T-helper 2 cell treated with Interferon-gamma antibody and Interleukin-4, amounts not matched to agents 5 μg/mL and 100 μg/mL, for 36 hours (primary cell): ENCODE results near the gene METTL25B.
A peak's percentile ranks its signal among the peaks of the same experiment; 100 is the strongest.
"Not testable (repeated sequence)": the region's sequence is repeated elsewhere in the genome, so short reads cannot be mapped to it uniquely, and the experiment has no call there.

ENCODE experiments used
- DNase-seq: peaks from one replicate; pipeline ENCODE4 v3.0.0; 2021; ENCODE audit warnings: low spot score
- H3K27ac Mint-ChIP-seq: one replicate; pipeline ENCODE4 v1.8.0; 2021; ENCODE audit warnings: mild to moderate bottlenecking, mixed read lengths
- H3K27me3 Mint-ChIP-seq: one replicate; pipeline ENCODE4 v1.8.0; 2021; ENCODE audit warnings: low read depth, mixed read lengths
- H3K36me3 Mint-ChIP-seq: one replicate; pipeline ENCODE4 v1.8.0; 2021; ENCODE audit warnings: low read depth, mixed read lengths
- H3K4me1 Mint-ChIP-seq: one replicate; pipeline ENCODE4 v1.8.0; 2021; ENCODE audit warnings: low read depth, mixed read lengths
- H3K4me3 Mint-ChIP-seq: one replicate; pipeline ENCODE4 v1.8.0; 2022; ENCODE audit warnings: mild to moderate bottlenecking, moderate library complexity, mixed read lengths
- H3K9me3 Mint-ChIP-seq: one replicate; pipeline ENCODE4 v1.8.0; 2021; ENCODE audit warnings: mixed read lengths

METTL25B gene

GRCh38 chr1:156751451-156751756, 23.1 kb downstream of the METTL25B start, which contains the start of gene HDGF:
HDGF (minus strand) TSS chr1:156751675; CDS start chr1:156751429, 246 bp downstream.
- peak within 1 kb of the TSS; percentile 96 for H3K27ac Mint-ChIP-seq
- H3K27me3 Mint-ChIP-seq, result no peaks in the 10 kb centered on the region
- peak within 1 kb of the TSS; percentile 98 for H3K4me3 Mint-ChIP-seq
- H3K36me3 Mint-ChIP-seq, result peaks cover 23% of the 10 kb centered on the region
- DNase-seq, result no peak
- H3K9me3 Mint-ChIP-seq, result no peaks in the 10 kb centered on the region
- H3K4me1 Mint-ChIP-seq, result peaks cover 42% of the 10 kb centered on the region

GRCh38 chr1:156751757-156752481, 23.6 kb downstream of the METTL25B start:
- Mint-ChIP-seq H3K36me3 (peaks cover 23% of the 10 kb centered on the region), H3K4me1 (peaks cover 40% of the 10 kb centered on the region), H3K9me3 (no peaks in the 10 kb centered on the region), H3K27ac (peak overlapping the region; percentile 94), H3K4me3 (peak overlapping the region; percentile 95), H3K27me3 (no peaks in the 10 kb centered on the region)
- DNase-seq, result peak; percentile 95

- peak overlapping the region; percentile 67 for H3K27ac Mint-ChIP-seq
- H3K27me3 Mint-ChIP-seq, result no peaks in the 10 kb centered on the region
- peaks cover 23% of the 10 kb centered on the region for H3K36me3 Mint-ChIP-seq
- no peaks in the 10 kb centered on the region for H3K9me3 Mint-ChIP-seq
- peak overlapping the region; percentile 95 for H3K4me3 Mint-ChIP-seq
- no peak for DNase-seq
- peaks cover 33% of the 10 kb centered on the region for H3K4me1 Mint-ChIP-seq
Measured at GRCh38 chr1:156752843-156753482, 24.7 kb downstream of the METTL25B start.

- no peak for DNase-seq
- H3K36me3 Mint-ChIP-seq, result peaks cover 13% of the 10 kb centered on the region
- H3K27ac Mint-ChIP-seq, result no peak overlapping the region
- H3K27me3 Mint-ChIP-seq, result no peaks in the 10 kb centered on the region
- peaks cover 20% of the 10 kb centered on the region for H3K4me1 Mint-ChIP-seq
- H3K4me3 Mint-ChIP-seq, result no peak overlapping the region
- H3K9me3 Mint-ChIP-seq, result no peaks in the 10 kb centered on the region
Measured at GRCh38 chr1:156754219-156754618, 25.9 kb downstream of the METTL25B start.

GRCh38 chr1:156755527-156755950, 27.3 kb downstream of the METTL25B start:
- Mint-ChIP-seq H3K36me3 (peaks cover 1% of the 10 kb centered on the region), H3K27ac (no peak overlapping the region), H3K27me3 (no peaks in the 10 kb centered on the region), H3K4me1 (peaks cover 10% of the 10 kb centered on the region), H3K9me3 (no peaks in the 10 kb centered on the region), H3K4me3 (no peak overlapping the region)
- DNase-seq, result no peak

GRCh38 chr1:156756355-156756754, 28.1 kb downstream of the METTL25B start:
- no peaks in the 10 kb centered on the region for H3K27me3 Mint-ChIP-seq
- no peak for DNase-seq
- H3K36me3 Mint-ChIP-seq, result no peaks in the 10 kb centered on the region
- no peak overlapping the region for H3K27ac Mint-ChIP-seq
- peaks cover 10% of the 10 kb centered on the region for H3K4me1 Mint-ChIP-seq
- H3K9me3 Mint-ChIP-seq, result no peaks in the 10 kb centered on the region
- no peak overlapping the region for H3K4me3 Mint-ChIP-seq

- DNase-seq, H3K4me1 Mint-ChIP-seq, H3K9me3 Mint-ChIP-seq, H3K27ac Mint-ChIP-seq, H3K4me3 Mint-ChIP-seq, H3K27me3 Mint-ChIP-seq, H3K36me3 Mint-ChIP-seq: not testable (repeated sequence)
Measured at GRCh38 chr1:156757572-156758253, 29.4 kb downstream of the METTL25B start.

GRCh38 chr1:156760092-156760795, 32.0 kb downstream of the METTL25B start:
- Mint-ChIP-seq H3K27ac (no peak overlapping the region), H3K4me3 (no peak overlapping the region), H3K4me1 (no peaks in the 10 kb centered on the region), H3K36me3 (no peaks in the 10 kb centered on the region), H3K27me3 (no peaks in the 10 kb centered on the region), H3K9me3 (no peaks in the 10 kb centered on the region)
- no peak for DNase-seq

- no peaks in the 10 kb centered on the region for H3K27me3 Mint-ChIP-seq
- no peaks in the 10 kb centered on the region for H3K9me3 Mint-ChIP-seq
- no peak overlapping the region for H3K4me3 Mint-ChIP-seq
- H3K36me3 Mint-ChIP-seq, result no peaks in the 10 kb centered on the region
- H3K27ac Mint-ChIP-seq, result no peak overlapping the region
- no peaks in the 10 kb centered on the region for H3K4me1 Mint-ChIP-seq
- DNase-seq, result no peak
Measured at GRCh38 chr1:156760796-156761104, 32.5 kb downstream of the METTL25B start.

GRCh38 chr1:156765136-156765535, 36.9 kb downstream of the METTL25B start:
- not testable (repeated sequence) for DNase-seq, H3K4me3 Mint-ChIP-seq, H3K27ac Mint-ChIP-seq, H3K27me3 Mint-ChIP-seq, H3K9me3 Mint-ChIP-seq
- peaks cover 20% of the 10 kb centered on the region for H3K4me1 Mint-ChIP-seq
- peaks cover 11% of the 10 kb centered on the region for H3K36me3 Mint-ChIP-seq

GRCh38 chr1:156765666-156766065, 37.4 kb downstream of the METTL25B start:
- H3K4me1 Mint-ChIP-seq, result peaks cover 21% of the 10 kb centered on the region
- H3K4me3 Mint-ChIP-seq, result no peak overlapping the region
- no peak for DNase-seq
- no peak overlapping the region for H3K27ac Mint-ChIP-seq
- peaks cover 13% of the 10 kb centered on the region for H3K36me3 Mint-ChIP-seq
- H3K27me3 Mint-ChIP-seq, result no peaks in the 10 kb centered on the region
- H3K9me3 Mint-ChIP-seq, result no peaks in the 10 kb centered on the region

- Mint-ChIP-seq H3K36me3 (peaks cover 20% of the 10 kb centered on the region), H3K4me1 (peaks cover 28% of the 10 kb centered on the region), H3K27ac (no peak overlapping the region), H3K9me3 (no peaks in the 10 kb centered on the region), H3K27me3 (no peaks in the 10 kb centered on the region), H3K4me3 (no peak overlapping the region)
- no peak for DNase-seq
Measured at GRCh38 chr1:156766298-156767100, 38.2 kb downstream of the METTL25B start.

- peaks cover 32% of the 10 kb centered on the region for H3K4me1 Mint-ChIP-seq
- peak; percentile 98 for DNase-seq
- no peak within 1 kb of the TSS for H3K4me3 Mint-ChIP-seq
- H3K27ac Mint-ChIP-seq, result no peak within 1 kb of the TSS
- no peaks in the 10 kb centered on the region for H3K9me3 Mint-ChIP-seq
- no peaks in the 10 kb centered on the region for H3K27me3 Mint-ChIP-seq
- H3K36me3 Mint-ChIP-seq, result peaks cover 20% of the 10 kb centered on the region
Measured at GRCh38 chr1:156767101-156767878, 39.0 kb downstream of the METTL25B start, which contains the start of gene PRCC. PRCC (plus strand) TSS chr1:156767535; CDS start chr1:156767772, 237 bp downstream.
